Astrocyte (in vitro differentiated cells and primary cell): Measurements from ENCODE around the gene CA7. TPM values are rescaled to one million over a fixed set of nuclear protein-coding genes. Genes with fewer than 3 reads are reported as not detected.

Experiments
- DNase-seq: peaks from one replicate; pipeline ENCODE4 v3.0.0-alpha.2; 2010; ENCODE audit warnings: low read depth
- FAIRE-seq: peaks from 2 replicates; lab custom pipeline; 2011; peaks lifted over from hg19 to GRCh38; lab: Jason Lieb, UNC
- H2AFZ ChIP-seq: 2 replicates; pipeline ENCODE4 v1.6.0; 2012; ENCODE audit warnings: low read depth, low read length, inconsistent platforms
- H3K27ac ChIP-seq: 2 replicates; pipeline ENCODE4 v1.5.1; 2011; ENCODE audit warnings: low read depth, low read length, inconsistent platforms
- H3K27me3 ChIP-seq: 2 replicates; pipeline ENCODE4 v1.6.0; 2011; ENCODE audit warnings: low read length, inconsistent platforms; ENCODE audit not compliant: insufficient read depth
- H3K36me3 ChIP-seq: 2 replicates; pipeline ENCODE4 v1.5.1; 2011; ENCODE audit warnings: low read length, inconsistent platforms; ENCODE audit not compliant: insufficient read depth
- H3K4me1 ChIP-seq: 2 replicates; pipeline ENCODE4 v1.5.1; 2011; ENCODE audit warnings: low read length, inconsistent platforms; ENCODE audit not compliant: insufficient read depth
- H3K4me2 ChIP-seq: 2 replicates; pipeline ENCODE4 v1.6.0; 2012; ENCODE audit warnings: low read length, inconsistent platforms
- H3K4me3 ChIP-seq: 2 replicates; pipeline ENCODE4 v1.5.1; 2011; ENCODE audit warnings: low read depth, mild to moderate bottlenecking, low read length, inconsistent platforms; ENCODE audit not compliant: insufficient read depth
- H3K79me2 ChIP-seq: 2 replicates; pipeline ENCODE4 v1.6.0; 2012; ENCODE audit warnings: mild to moderate bottlenecking, low read length, inconsistent platforms; ENCODE audit not compliant: insufficient read depth
- H3K9ac ChIP-seq: 2 replicates; pipeline ENCODE4 v1.6.0; 2012; ENCODE audit warnings: mild to moderate bottlenecking, low read length, inconsistent platforms
- H3K9me3 ChIP-seq: 2 replicates; pipeline ENCODE4 v1.5.1; 2012; ENCODE audit warnings: low read depth, mild to moderate bottlenecking, low read length, inconsistent platforms; ENCODE audit not compliant: insufficient read depth
- H4K20me1 ChIP-seq: 2 replicates; pipeline ENCODE4 v1.6.0; 2012; ENCODE audit warnings: low read length, inconsistent platforms; ENCODE audit not compliant: insufficient read depth
- H3K27ac Mint-ChIP-seq: one replicate; pipeline ENCODE4 v1.8.0; 2021; ENCODE audit warnings: mild to moderate bottlenecking, mixed read lengths; ENCODE audit not compliant: unreplicated experiment
- H3K27me3 Mint-ChIP-seq: one replicate; pipeline ENCODE4 v1.8.0; 2021; ENCODE audit warnings: low read depth, mixed read lengths; ENCODE audit not compliant: unreplicated experiment
- H3K36me3 Mint-ChIP-seq: one replicate; pipeline ENCODE4 v1.8.0; 2021; ENCODE audit warnings: low read depth, mixed read lengths; ENCODE audit not compliant: unreplicated experiment
- H3K4me1 Mint-ChIP-seq: one replicate; pipeline ENCODE4 v1.8.0; 2021; ENCODE audit warnings: low read depth, mixed read lengths; ENCODE audit not compliant: unreplicated experiment
- H3K4me3 Mint-ChIP-seq: one replicate; pipeline ENCODE4 v1.8.0; 2021; ENCODE audit warnings: mild to moderate bottlenecking, moderate library complexity, mixed read lengths; ENCODE audit not compliant: unreplicated experiment
- H3K9me3 Mint-ChIP-seq: one replicate; pipeline ENCODE4 v1.8.0; 2021; ENCODE audit warnings: mild to moderate bottlenecking, mixed read lengths; ENCODE audit not compliant: unreplicated experiment
- CTCF ChIP-seq: IDR thresholded peaks from 2 replicates; pipeline ENCODE4 v1.5.1; 2011; ENCODE audit warnings: low read depth, mild to moderate bottlenecking, inconsistent platforms, low read length, moderate library complexity; ENCODE audit not compliant: insufficient read depth
- EZH2 ChIP-seq: IDR thresholded peaks from 2 replicates; pipeline ENCODE4 v1.6.1; 2012; ENCODE audit warnings: mild to moderate bottlenecking, low read length, inconsistent platforms; ENCODE audit not compliant: insufficient read depth
- total RNA-seq: library from RNA; stranded (reverse); gene quantifications from 2 replicates; pipeline ENCODE4 v1.2.1, GENCODE V29; 2021

Gene CA7
- total RNA-seq, 1 donor from 2014 or later, result not detected

- Mint-ChIP-seq H3K27ac (no peak overlapping the region), H3K36me3 (peaks cover 5% of the 10 kb centered on the region), H3K27me3 (peaks cover 84% of the 10 kb centered on the region), H3K9me3 (peaks cover 11% of the 10 kb centered on the region), H3K4me3 (no peak overlapping the region), H3K4me1 (peaks cover 5% of the 10 kb centered on the region)
- FAIRE-seq, result no peak
- Histone ChIP-seq H3K27me3 (peaks cover 39% of the 10 kb centered on the region), H3K9me3 (no peaks in the 10 kb centered on the region), H3K79me2 (no peaks in the 10 kb centered on the region), H3K4me1 (peaks cover 9% of the 10 kb centered on the region), H3K4me2 (no peak overlapping the region), H3K9ac (no peak overlapping the region), H3K27ac (no peak overlapping the region), H3K4me3 (no peak overlapping the region), H3K36me3 (no peaks in the 10 kb centered on the region), H2AFZ (peak overlapping the region; percentile 10), H4K20me1 (peaks cover 5% of the 10 kb centered on the region)
- no peak for TF ChIP-seq EZH2
- no peak for TF ChIP-seq CTCF
- peak; percentile 13 for DNase-seq
Observed at GRCh38 chr16:66842765-66843164, 1.4 kb upstream of the CA7 start.

GRCh38 chr16:66843191-66843590 is 1.0 kb upstream of the CA7 start:
- no peak overlapping the region for H3K4me2 ChIP-seq
- H3K9me3 ChIP-seq, result no peaks in the 10 kb centered on the region
- Mint-ChIP-seq H3K4me3 (no peak overlapping the region), H3K36me3 (peaks cover 5% of the 10 kb centered on the region), H3K4me1 (peaks cover 5% of the 10 kb centered on the region), H3K9me3 (peaks cover 11% of the 10 kb centered on the region), H3K27me3 (peaks cover 88% of the 10 kb centered on the region), H3K27ac (no peak overlapping the region)
- FAIRE-seq (no peak), DNase-seq (no peak)
- TF ChIP-seq EZH2, result no peak
- H3K79me2 ChIP-seq, result no peaks in the 10 kb centered on the region
- peaks cover 5% of the 10 kb centered on the region for H4K20me1 ChIP-seq
- H3K4me1 ChIP-seq, result peaks cover 9% of the 10 kb centered on the region
- H3K27me3 ChIP-seq, result peaks cover 39% of the 10 kb centered on the region
- no peaks in the 10 kb centered on the region for H3K36me3 ChIP-seq
- H3K9ac ChIP-seq, result no peak overlapping the region
- H3K27ac ChIP-seq, result no peak overlapping the region
- H2AFZ ChIP-seq, result no peak overlapping the region
- no peak overlapping the region for H3K4me3 ChIP-seq

- Histone ChIP-seq H3K27me3 (peaks cover 39% of the 10 kb centered on the region), H3K4me1 (peaks cover 9% of the 10 kb centered on the region), H3K9me3 (no peaks in the 10 kb centered on the region), H3K79me2 (no peaks in the 10 kb centered on the region), H2AFZ (no peak overlapping the region), H3K9ac (no peak overlapping the region), H3K36me3 (no peaks in the 10 kb centered on the region), H3K4me3 (no peak overlapping the region), H3K27ac (no peak overlapping the region), H4K20me1 (peaks cover 5% of the 10 kb centered on the region), H3K4me2 (peak overlapping the region; percentile 86)
- no peak for DNase-seq
- Mint-ChIP-seq H3K27me3 (peaks cover 83% of the 10 kb centered on the region), H3K9me3 (peaks cover 11% of the 10 kb centered on the region), H3K36me3 (peaks cover 5% of the 10 kb centered on the region), H3K4me3 (peak overlapping the region; percentile 70), H3K4me1 (peaks cover 5% of the 10 kb centered on the region), H3K27ac (no peak overlapping the region)
- FAIRE-seq, result no peak
- TF ChIP-seq CTCF, result no peak
- no peak for TF ChIP-seq EZH2
Observed at GRCh38 chr16:66844009-66844341, 239 bp upstream of the CA7 start.
